ENCODE measurements around the gene ZNF285.
A peak's percentile ranks its signal among the peaks of the same experiment; 100 is the strongest.
"Not testable (repeated sequence)": the region's sequence is repeated elsewhere in the genome, so short reads cannot be mapped to it uniquely, and the experiment has no call there.

Gene ZNF285

GRCh38 chr19:44401139-44402115 is at the start of gene ZNF285:
TSS of gene ZNF285 (minus strand) at chr19:44401608. CDS start at chr19:44397213, 4,395 bp downstream.
- peak; percentile 71 for DNase-seq (ENCODE audit: low read depth)
- TF ChIP-seq, protein P1, sequence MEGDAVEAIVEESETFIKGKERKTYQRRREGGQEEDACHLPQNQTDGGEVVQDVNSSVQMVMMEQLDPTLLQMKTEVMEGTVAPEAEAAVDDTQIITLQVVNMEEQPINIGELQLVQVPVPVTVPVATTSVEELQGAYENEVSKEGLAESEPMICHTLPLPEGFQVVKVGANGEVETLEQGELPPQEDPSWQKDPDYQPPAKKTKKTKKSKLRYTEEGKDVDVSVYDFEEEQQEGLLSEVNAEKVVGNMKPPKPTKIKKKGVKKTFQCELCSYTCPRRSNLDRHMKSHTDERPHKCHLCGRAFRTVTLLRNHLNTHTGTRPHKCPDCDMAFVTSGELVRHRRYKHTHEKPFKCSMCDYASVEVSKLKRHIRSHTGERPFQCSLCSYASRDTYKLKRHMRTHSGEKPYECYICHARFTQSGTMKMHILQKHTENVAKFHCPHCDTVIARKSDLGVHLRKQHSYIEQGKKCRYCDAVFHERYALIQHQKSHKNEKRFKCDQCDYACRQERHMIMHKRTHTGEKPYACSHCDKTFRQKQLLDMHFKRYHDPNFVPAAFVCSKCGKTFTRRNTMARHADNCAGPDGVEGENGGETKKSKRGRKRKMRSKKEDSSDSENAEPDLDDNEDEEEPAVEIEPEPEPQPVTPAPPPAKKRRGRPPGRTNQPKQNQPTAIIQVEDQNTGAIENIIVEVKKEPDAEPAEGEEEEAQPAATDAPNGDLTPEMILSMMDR (IDR thresholded peaks at IDR 0.05; ENCODE audit: control insufficient read depth, extremely low read depth, insufficient read depth): no peak
- peak within 1 kb of the TSS; percentile 72 for H3K4me3 ChIP-seq (ENCODE audit: low read depth, low read length)

DNA sequence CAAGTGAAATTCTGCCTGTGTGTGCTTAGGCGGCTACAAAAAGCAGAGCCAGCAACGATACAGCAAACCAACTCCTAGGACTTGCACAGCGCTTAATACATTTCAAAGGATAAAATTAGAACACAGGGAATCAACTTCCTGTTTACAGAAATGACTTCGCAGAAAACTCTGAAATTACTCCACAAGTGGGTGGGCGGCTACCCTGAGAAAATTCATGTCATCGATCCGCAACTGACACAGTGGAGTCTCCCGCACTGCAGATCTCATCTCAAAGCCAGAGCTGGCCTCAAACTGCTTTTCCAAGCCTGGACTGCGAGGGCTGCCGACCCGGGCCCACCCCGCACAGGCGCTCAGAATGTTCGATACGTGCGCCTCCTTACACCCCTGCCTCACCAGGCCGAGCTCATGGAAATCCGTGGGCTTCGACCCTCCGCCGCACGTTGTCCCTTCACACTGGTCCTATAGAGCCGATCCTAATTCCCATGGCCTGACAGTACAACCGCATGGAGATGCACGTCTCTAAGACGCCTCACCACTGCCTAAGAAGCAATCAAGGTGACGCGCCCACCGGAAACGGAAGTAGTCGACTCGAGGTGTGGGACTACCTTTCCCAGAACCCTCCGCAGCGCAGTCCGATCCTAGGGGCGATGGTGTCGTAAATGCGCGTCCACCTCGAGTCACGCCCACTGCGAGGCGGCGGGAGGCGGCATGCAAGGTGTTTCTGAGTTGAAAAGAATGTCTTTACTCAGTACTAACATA is 46.7 kb upstream of the ZNF285 start, which contains the start of gene ZNF229:
Gene ZNF229, minus strand, starts transcription at position 557 of the 759 bp plus-strand sequence. CDS start 5,625 bp downstream, outside the sequence.
- TF ChIP-seq, protein P1 (IDR thresholded peaks at IDR 0.05; ENCODE audit: control insufficient read depth, extremely low read depth, insufficient read depth): no peak
- DNase-seq (ENCODE audit: low read depth): peak; percentile 85
- H3K4me3 ChIP-seq (ENCODE audit: low read depth, low read length): peak within 1 kb of the TSS; percentile 86

DNA sequence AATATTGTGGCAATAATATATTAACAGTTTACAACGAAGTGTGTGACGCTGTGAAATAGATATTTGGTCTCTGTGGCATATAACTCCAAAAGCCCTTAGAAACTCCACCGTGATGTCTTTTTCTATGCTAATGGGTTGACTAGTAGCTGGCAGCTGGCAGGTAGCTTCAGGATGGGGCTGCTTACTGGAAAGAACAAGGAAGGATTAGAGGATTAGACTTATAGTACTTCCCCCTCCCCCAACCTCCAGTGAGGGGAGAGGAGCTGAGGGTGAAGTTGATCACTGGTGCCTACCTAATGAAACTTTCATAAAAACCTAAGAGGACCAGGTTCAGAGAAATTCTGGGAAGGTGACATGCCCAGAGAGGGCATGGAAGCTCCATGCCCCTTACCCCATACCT is 37.0 kb upstream of the ZNF285 start:
- H3K4me3 ChIP-seq (ENCODE audit: low read depth, low read length): no peak overlapping the region
- DNase-seq (ENCODE audit: low read depth): no peak
- TF ChIP-seq, protein P1 (IDR thresholded peaks at IDR 0.05; ENCODE audit: control insufficient read depth, extremely low read depth, insufficient read depth): no peak

DNA sequence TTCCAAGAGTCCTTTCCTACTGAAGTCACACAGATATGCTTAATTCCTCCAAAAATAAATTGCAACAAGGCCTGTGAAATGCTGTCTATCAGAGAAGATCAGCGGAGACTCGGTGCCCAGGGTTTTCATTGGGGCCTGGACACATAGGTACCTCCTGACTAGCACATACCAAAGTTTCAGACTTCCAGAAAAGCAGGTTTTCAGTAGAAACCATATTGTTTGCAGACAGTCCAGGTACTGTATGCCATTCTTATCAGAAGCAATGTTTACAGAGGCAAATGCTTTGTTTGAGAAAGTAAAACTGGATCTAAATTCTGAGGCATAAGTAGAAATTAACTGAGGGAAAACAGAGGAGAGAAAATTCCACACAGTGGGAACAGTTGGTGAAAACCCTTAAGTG is 34.0 kb upstream of the ZNF285 start:
- TF ChIP-seq, protein P1 (IDR thresholded peaks at IDR 0.05; ENCODE audit: control insufficient read depth, extremely low read depth, insufficient read depth): no peak
- no peak overlapping the region for H3K4me3 ChIP-seq (ENCODE audit: low read depth, low read length)
- peak; percentile 18 for DNase-seq (ENCODE audit: low read depth)

- no peak for DNase-seq (ENCODE audit: low read depth)
- TF ChIP-seq, protein P1 (IDR thresholded peaks at IDR 0.05; ENCODE audit: control insufficient read depth, extremely low read depth, insufficient read depth): no peak
These were observed 29.5 kb upstream of the ZNF285 start for GRCh38 chr19:44430956-44431355.

DNA sequence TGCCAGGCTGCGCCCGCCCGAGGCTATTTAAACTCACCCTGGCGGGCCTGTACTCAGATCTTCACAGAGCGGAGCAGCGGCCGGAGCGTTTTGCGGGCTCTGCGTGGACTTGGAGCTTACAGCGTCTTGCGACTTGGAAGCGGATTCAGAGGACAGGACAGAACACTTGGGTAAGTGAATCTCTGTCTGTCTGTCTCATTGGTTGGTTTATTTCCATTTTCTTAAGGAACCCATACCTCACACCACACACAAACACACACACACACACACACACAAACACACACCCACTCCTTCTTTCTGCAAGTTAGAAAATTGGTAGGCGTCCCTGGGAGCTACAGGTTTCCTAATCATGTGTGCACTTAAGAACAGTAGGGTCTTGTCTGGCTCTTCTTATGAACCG is 14.1 kb upstream of the ZNF285 start:
- DNase-seq (ENCODE audit: low read depth); H3K4me3 ChIP-seq (ENCODE audit: low read depth, low read length): not testable (repeated sequence)

More at GRCh38 chr19:44430956-44431355, 29.5 kb upstream of the ZNF285 start:
- no peak overlapping the region for H3K4me3 ChIP-seq (ENCODE audit: low read depth, low read length)

DNA sequence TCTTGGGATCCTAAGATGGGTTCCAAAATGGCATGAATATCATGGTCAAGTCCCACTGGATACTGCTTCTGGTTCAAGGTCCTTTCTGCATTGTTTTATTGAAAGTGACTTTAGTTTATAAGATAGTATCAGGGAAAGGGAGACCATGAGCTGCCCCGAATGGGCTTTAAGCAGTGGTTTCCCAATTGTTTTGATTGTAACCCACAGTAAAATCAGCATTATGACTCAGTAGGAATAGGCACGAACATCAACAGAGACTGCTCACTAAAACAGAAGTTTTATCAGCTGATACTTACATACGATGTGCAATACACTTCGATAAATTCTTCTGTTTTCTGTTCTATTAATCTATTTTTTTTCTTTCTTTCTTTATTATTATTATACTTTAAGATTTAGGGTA is 12.1 kb downstream of the ZNF285 start:
- not testable (repeated sequence) for DNase-seq (ENCODE audit: low read depth); H3K4me3 ChIP-seq (ENCODE audit: low read depth, low read length)
